ENCODE results near the gene ZBTB7B.

Gene ZBTB7B

GRCh38 chr1:155002464-155003226 lies at the start of gene ZBTB7B:
ZBTB7B (plus strand) TSS chr1:155002802; CDS start chr1:155014661, 11,859 bp downstream.
- no peak for TF ChIP-seq Cebpa-rat (IDR thresholded peaks at IDR 0.05)
- Histone ChIP-seq H3K27me3 (no peaks in the 10 kb centered on the region), H3K4me3 (peak within 1 kb of the TSS; percentile 80 to 99 (median 92)), H3K9me3 (replicated peaks in 1 of 11) (no peaks in the 10 kb centered on the region), H3K9ac (peak within 1 kb of the TSS; percentile 83 to 97 (median 87)), H3K4me2 (peak within 1 kb of the TSS; percentile 98 to 100 (median 99)), H3K36me3 (no peaks in the 10 kb centered on the region; a peak in 1 of 22 replicates), H4K20me1 (peaks cover 0 to 7% (median 0%) of the 10 kb centered on the region in 11 experiments; a peak in 1 of 22 replicates), H3K4me1 (peaks cover 54 to 72% (median 68%) of the 10 kb centered on the region in 10 experiments), H3K27ac (peak within 1 kb of the TSS; percentile 78 to 93 (median 88))

- Histone ChIP-seq H3K27ac (peak overlapping the region in 10 of 11 experiments; percentile 16 to 94 (median 82); a peak in 15 of 22 replicates), H3K9ac (peak overlapping the region in 7 of 11 experiments; percentile 67 to 85 (median 81); a peak in 9 of 22 replicates), H3K4me1 (peaks cover 72 to 87% (median 80%) of the 10 kb centered on the region in 10 experiments), H3K4me3 (peak overlapping the region in 9 of 10 experiments; percentile 2 to 71 (median 67); a peak in 12 of 20 replicates), H4K20me1 (peaks cover 11 to 52% (median 28%) of the 10 kb centered on the region in 11 experiments; a peak in 14 of 22 replicates), H3K9me3 (replicated peaks in 1 of 11) (no peaks in the 10 kb centered on the region), H3K4me2 (peak overlapping the region; percentile 89 to 98 (median 96)), H3K36me3 (peaks cover 22 to 45% (median 32%) of the 10 kb centered on the region in 11 experiments), H3K27me3 (no peaks in the 10 kb centered on the region)
- TF ChIP-seq Cebpa-rat (IDR thresholded peaks at IDR 0.05): no peak
These were observed 49.0 kb upstream of the ZBTB7B start for GRCh38 chr1:154953611-154954038.

DNA sequence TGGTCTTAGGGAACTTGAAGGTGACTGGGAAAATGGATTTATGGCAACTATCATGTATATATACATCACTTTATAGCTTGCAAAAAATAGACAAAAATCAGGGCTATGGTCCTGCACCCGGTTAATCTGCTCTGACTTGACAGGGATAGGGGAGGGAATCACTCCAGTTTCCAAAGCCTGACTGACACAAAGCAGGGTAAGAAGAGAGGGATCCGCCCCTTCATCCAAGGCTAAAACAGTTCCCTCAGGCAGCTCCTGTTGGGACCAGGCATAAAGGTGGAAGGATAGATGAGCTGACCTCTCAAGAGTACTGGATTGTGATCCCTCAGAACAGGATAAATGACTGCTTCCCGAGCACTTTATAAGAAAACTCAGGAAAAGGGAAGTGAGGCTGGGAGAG lies 48.1 kb upstream of the ZBTB7B start:
- H3K4me2 ChIP-seq: peak overlapping the region; percentile 89 to 98 (median 96)

GRCh38 chr1:154955039-154955717 lies 47.4 kb upstream of the ZBTB7B start:
- no peaks in the 10 kb centered on the region for H3K9me3 ChIP-seq (replicated peaks in 1 of 11)
- no peaks in the 10 kb centered on the region for H3K27me3 ChIP-seq
- peak overlapping the region; percentile 74 to 86 (median 83) for H3K9ac ChIP-seq
- peak overlapping the region; percentile 66 to 94 (median 86) for H3K27ac ChIP-seq
- no peak for TF ChIP-seq Cebpa-rat (IDR thresholded peaks at IDR 0.05)
- peaks cover 31 to 46% (median 34%) of the 10 kb centered on the region in 11 experiments for H3K36me3 ChIP-seq
- peak overlapping the region; percentile 89 to 98 (median 96) for H3K4me2 ChIP-seq
- peaks cover 11 to 48% (median 30%) of the 10 kb centered on the region in 11 experiments; a peak in 14 of 22 replicates for H4K20me1 ChIP-seq
- H3K4me1 ChIP-seq: peaks cover 85 to 95% (median 92%) of the 10 kb centered on the region in 10 experiments
- H3K4me3 ChIP-seq: peak overlapping the region; percentile 61 to 76 (median 71)

More for the DNA sequence above, 48.1 kb upstream of the ZBTB7B start:
- Histone ChIP-seq H3K9me3 (replicated peaks in 1 of 11) (no peaks in the 10 kb centered on the region), H3K9ac (peak overlapping the region; percentile 67 to 86 (median 83)), H3K36me3 (peaks cover 30 to 46% (median 35%) of the 10 kb centered on the region in 11 experiments), H3K27ac (peak overlapping the region in 10 of 11 experiments; percentile 78 to 94 (median 86); a peak in 20 of 22 replicates), H3K27me3 (no peaks in the 10 kb centered on the region), H4K20me1 (peaks cover 11 to 51% (median 30%) of the 10 kb centered on the region in 11 experiments; a peak in 14 of 22 replicates), H3K4me3 (peak overlapping the region; percentile 61 to 76 (median 71)), H3K4me1 (peaks cover 78 to 90% (median 86%) of the 10 kb centered on the region in 10 experiments)
- no peak for TF ChIP-seq Cebpa-rat (IDR thresholded peaks at IDR 0.05)

DNA sequence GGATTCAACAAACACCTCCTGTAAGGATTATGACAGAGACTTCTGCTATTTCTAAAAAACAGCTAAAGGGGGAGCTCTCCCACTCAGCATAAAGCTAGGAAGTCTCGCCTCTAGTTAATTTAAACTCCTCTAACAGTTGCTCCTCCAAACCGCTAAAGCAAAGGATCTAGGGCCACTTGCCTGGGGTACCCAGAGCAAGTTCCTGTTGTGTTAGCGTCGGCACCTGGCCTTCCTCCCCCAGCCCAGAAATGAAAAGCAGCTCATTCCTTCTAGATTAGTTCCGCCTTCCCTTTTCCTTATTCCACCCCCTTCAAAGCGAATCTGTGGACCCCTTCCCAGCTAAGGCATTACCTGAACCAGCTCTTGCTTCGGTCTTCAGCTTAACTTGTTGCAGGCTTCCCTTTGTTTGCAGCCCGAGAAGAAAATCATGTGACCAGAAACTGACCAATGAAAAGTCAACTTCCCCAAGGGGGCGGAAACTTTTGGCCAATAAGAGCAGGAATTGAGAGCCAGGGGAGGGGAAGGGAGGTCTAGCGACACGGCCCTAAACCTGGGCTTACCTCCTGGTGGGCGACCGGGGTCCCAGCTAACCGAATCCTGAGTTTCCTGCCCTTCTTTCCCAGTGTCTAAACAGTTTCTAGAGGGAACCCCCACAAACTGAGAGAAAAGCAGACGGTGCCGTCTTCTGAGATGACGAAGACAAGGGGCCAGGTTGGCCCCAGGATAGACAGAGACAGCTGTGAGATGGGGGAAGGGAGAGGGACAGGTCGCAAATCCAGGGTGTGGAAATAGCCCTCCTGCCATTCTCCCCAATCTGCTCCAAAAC lies 46.7 kb upstream of the ZBTB7B start, which contains the start of gene PBXIP1:
Gene PBXIP1 (minus strand): TSS at position 382 of the 826 bp plus-strand sequence. CDS start 2,378 bp downstream, outside the sequence.
- Histone ChIP-seq H3K4me1 (peaks cover 86 to 96% (median 92%) of the 10 kb centered on the region in 10 experiments), H3K9me3 (replicated peaks in 1 of 11) (no peaks in the 10 kb centered on the region), H3K27me3 (no peaks in the 10 kb centered on the region), H4K20me1 (peaks cover 11 to 44% (median 27%) of the 10 kb centered on the region in 11 experiments; a peak in 13 of 22 replicates), H3K27ac (peak within 1 kb of the TSS; percentile 66 to 94 (median 86)), H3K36me3 (peaks cover 23 to 39% (median 27%) of the 10 kb centered on the region in 11 experiments), H3K4me3 (peak within 1 kb of the TSS; percentile 61 to 76 (median 71)), H3K9ac (peak within 1 kb of the TSS; percentile 74 to 86 (median 83)), H3K4me2 (peak within 1 kb of the TSS; percentile 89 to 98 (median 96))
- no peak for TF ChIP-seq Cebpa-rat (IDR thresholded peaks at IDR 0.05)

GRCh38 chr1:154956544-154956941 lies 46.1 kb upstream of the ZBTB7B start:
- no peak for TF ChIP-seq Cebpa-rat (IDR thresholded peaks at IDR 0.05)
- Histone ChIP-seq H3K9me3 (replicated peaks in 1 of 11) (no peaks in the 10 kb centered on the region), H3K9ac (peak overlapping the region; percentile 74 to 86 (median 83); a peak in 21 of 22 replicates), H4K20me1 (peaks cover 8 to 41% (median 23%) of the 10 kb centered on the region in 11 experiments; a peak in 13 of 22 replicates), H3K4me1 (peaks cover 80 to 90% (median 86%) of the 10 kb centered on the region in 10 experiments), H3K36me3 (peaks cover 18 to 32% (median 21%) of the 10 kb centered on the region in 11 experiments), H3K4me3 (peak overlapping the region; percentile 61 to 76 (median 71)), H3K27me3 (no peaks in the 10 kb centered on the region), H3K4me2 (peak overlapping the region; percentile 89 to 98 (median 96)), H3K27ac (peak overlapping the region; percentile 66 to 94 (median 86); a peak in 20 of 22 replicates)

GRCh38 chr1:154957091-154957657 lies 45.4 kb upstream of the ZBTB7B start:
- H3K4me3 ChIP-seq: peak overlapping the region in 1 of 10 experiments; percentile 71; a peak in 1 of 20 replicates
- peak overlapping the region in 10 of 11 experiments; percentile 53 to 86 (median 83); a peak in 12 of 22 replicates for H3K9ac ChIP-seq
- peak overlapping the region in 5 of 11 experiments; percentile 5 to 90 (median 82); a peak in 10 of 22 replicates for H3K27ac ChIP-seq
- peaks cover 2 to 35% (median 17%) of the 10 kb centered on the region in 11 experiments; a peak in 11 of 22 replicates for H4K20me1 ChIP-seq
- H3K27me3 ChIP-seq: no peaks in the 10 kb centered on the region
- H3K9me3 ChIP-seq (replicated peaks in 1 of 11): no peaks in the 10 kb centered on the region
- H3K4me2 ChIP-seq: peak overlapping the region in 10 of 11 experiments; percentile 89 to 98 (median 96); a peak in 18 of 22 replicates
- peaks cover 73 to 85% (median 80%) of the 10 kb centered on the region in 10 experiments for H3K4me1 ChIP-seq
- TF ChIP-seq Cebpa-rat (IDR thresholded peaks at IDR 0.05): no peak
- H3K36me3 ChIP-seq: peaks cover 17 to 30% (median 20%) of the 10 kb centered on the region in 11 experiments
